Spleen (tissue), 11 donors: ENCODE results near the gene TOP3A. TPM values are rescaled to one million over a fixed set of nuclear protein-coding genes. Genes with fewer than 3 reads are reported as not detected.

Source experiments
- DNase-seq: peaks from one replicate; pipeline ENCODE4 v3.0.0-alpha.2; 2020
- H3K27ac ChIP-seq, 8 donors: fragments of 200-600 bp; sonication (generic) in 7 of 8; 1 replicate in 4 of 8; 2 replicates in 4 of 8; pipeline versions ENCODE4 v1.5.0 to v1.8.0; 2016 to 2021; ENCODE audit warnings: inconsistent platforms in 4 of 8, mild to moderate bottlenecking in 4 of 8, moderate library complexity in 1 of 8
- H3K27me3 ChIP-seq, 7 donors: fragments of 200-600 bp; sonication (generic) in 6 of 7; replicated peaks in 1 of 7; 1 replicate in 4 of 7; 2 replicates in 3 of 7; pipeline versions ENCODE4 v1.5.0 to v1.8.0; 2016 to 2021; ENCODE audit warnings: inconsistent platforms in 3 of 7, mild to moderate bottlenecking in 1 of 7
- H3K36me3 ChIP-seq, 6 donors: fragments of 200-600 bp; sonication (generic) in 5 of 6; 1 replicate in 4 of 6; 2 replicates in 2 of 6; pipeline versions ENCODE4 v1.5.0 to v1.8.0; 2016 to 2021; ENCODE audit warnings: inconsistent platforms in 2 of 6
- H3K4me1 ChIP-seq, 6 donors: fragments of 200-600 bp; sonication (generic) in 5 of 6; 1 replicate in 3 of 6; 2 replicates in 3 of 6; pipeline versions ENCODE4 v1.5.0 to v1.8.0; 2016 to 2021; ENCODE audit warnings: inconsistent platforms in 3 of 6
- H3K4me3 ChIP-seq, 8 donors: fragments of 200-600 bp; sonication (generic) in 7 of 8; 1 replicate in 4 of 8; 2 replicates in 4 of 8; pipeline versions ENCODE4 v1.5.0 to v1.8.0; 2016 to 2021; ENCODE audit warnings: inconsistent platforms in 4 of 8, mild to moderate bottlenecking in 4 of 8, moderate library complexity in 2 of 8
- H3K9me3 ChIP-seq, 8 donors: fragments of 200-600 bp; sonication (generic) in 7 of 8; 1 replicate in 4 of 8; 2 replicates in 4 of 8; pipeline versions ENCODE4 v1.5.0 to v1.8.0; 2016 to 2021; ENCODE audit warnings: inconsistent platforms in 4 of 8
- POLR2A ChIP-seq, 3 donors: fragments of 450-650 bp; IDR thresholded peaks; one replicate each; pipeline ENCODE4 v1.5.1; 2017; ENCODE audit warnings: antibody characterized with exemption in 3 of 3, mild to moderate bottlenecking in 1 of 3
- POLR2AphosphoS5 ChIP-seq, 3 donors: sonication (generic); formaldehyde crosslinking; IDR thresholded peaks; one replicate each; pipeline ENCODE4 v1.5.1; 2017; ENCODE audit warnings: antibody characterized with exemption in 3 of 3
- WGBS, 5 donors: extraction: QIAGEN DNeasy Blood & Tissue Kit in 3 of 5; methylation state at CpG; one replicate each; pipeline versions ENCODE4 v1.1.5 to v1.1.7; 2013 to 2018; 5-methylcytosine and 5-hydroxymethylcytosine counted together
- intact Hi-C: fragments of 100-400 bp; cut with DNase I; formaldehyde crosslinking; loops from one replicate; pipeline ENCODE4 v1.15.0; 2023; ENCODE audit warnings: low total_unique reads
- polyA plus RNA-seq, 3 donors: library from polyadenylated mRNA; stranded (reverse); fragments of 200-250 nt; gene quantifications; one replicate each; pipeline ENCODE4 v1.2.1, GENCODE V29; 2013
- total RNA-seq, 7 donors: library from RNA; depleted of rRNA in 3 of 7; stranded (reverse); fragments of >200 nt in 3 of 7; fragmentation: NEBNext Ultra II Directional in 4 of 7; extraction: Animal tissue kit (Norgen Biotek cat#: 25700) in 4 of 7; gene quantifications; one replicate each; pipeline versions ENCODE4 v1.1.0 to v1.2.1, GENCODE V29; 2016 to 2021
- TF ChIP-seq, protein P1 (sequence below), 11 experiments: fragments of 200-600 bp in 7 of 11; fragments of 450-650 bp in 4 of 11; sonication (generic) in 4 of 11; IDR thresholded peaks in 8 of 11; conservative IDR thresholded peaks in 3 of 11; 1 replicate in 7 of 11; 2 replicates in 4 of 11; pipeline versions ENCODE4 v1.4.0 to v1.8.0; 2016 to 2021; ENCODE audit warnings: antibody characterized with exemption in 11 of 11, inconsistent platforms in 4 of 11, mild to moderate bottlenecking in 1 of 11
- donor health status: healthy with polysubstance abuse.
- donor health status: DM: no; HTN: no; CAD: no; lungs with moderate emphysema.
- donor health status: DM: no; HTN: no; CAD: no.
- donor health status: Bipolar disorder and iron deficiency.
- donor health status: healthy.
- donor health status: DM: no; HTN: no; CAD: no.
- donor health status: DM: yes; HTN: yes; CAD: no.

Gene TOP3A
- total and polyA plus RNA-seq, 10 donors: 9.8 to 60.1 (median 43.9) TPM

DNA sequence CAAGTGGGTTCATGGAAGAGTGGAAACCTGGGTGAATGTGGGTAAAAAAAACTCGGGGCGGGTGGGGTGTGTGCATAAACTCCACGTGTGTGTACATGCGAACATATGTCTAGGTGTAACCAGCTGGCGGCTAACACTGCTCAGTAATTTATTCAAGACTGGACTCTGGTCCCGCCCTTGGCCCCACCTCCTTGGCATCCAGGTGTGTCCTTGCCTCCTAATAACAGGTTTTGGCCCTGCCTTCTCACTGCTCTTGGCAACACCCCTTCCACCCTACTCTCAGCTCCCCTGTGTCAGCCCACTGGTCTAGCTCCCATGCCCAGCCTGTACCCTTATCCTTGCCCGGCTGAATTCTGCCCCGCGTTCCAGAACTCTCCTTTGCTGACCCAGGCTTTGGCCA is 64.5 kb downstream of the TOP3A start:
- DNase-seq: no peak
- intact Hi-C loops: no loop called here
- Histone ChIP-seq H3K36me3 (peaks cover 8 to 100% (median 99%) of the 10 kb centered on the region in 6 donors), H3K27ac (no peak overlapping the region), H3K4me1 (peaks cover 5 to 39% (median 23%) of the 10 kb centered on the region in 6 donors), H3K4me3 (no peak overlapping the region), H3K27me3 (no peaks in the 10 kb centered on the region), H3K9me3 (no peaks in the 10 kb centered on the region)
- WGBS, 5 donors: 88 to 91% (median 91%) methylated on average over 9 of the region's 9 CpGs
- no peak for TF ChIP-seq POLR2AphosphoS5 (IDR thresholded peaks at IDR 0.05)
- TF ChIP-seq POLR2A (IDR thresholded peaks at IDR 0.05): no peak
- TF ChIP-seq, protein P1, sequence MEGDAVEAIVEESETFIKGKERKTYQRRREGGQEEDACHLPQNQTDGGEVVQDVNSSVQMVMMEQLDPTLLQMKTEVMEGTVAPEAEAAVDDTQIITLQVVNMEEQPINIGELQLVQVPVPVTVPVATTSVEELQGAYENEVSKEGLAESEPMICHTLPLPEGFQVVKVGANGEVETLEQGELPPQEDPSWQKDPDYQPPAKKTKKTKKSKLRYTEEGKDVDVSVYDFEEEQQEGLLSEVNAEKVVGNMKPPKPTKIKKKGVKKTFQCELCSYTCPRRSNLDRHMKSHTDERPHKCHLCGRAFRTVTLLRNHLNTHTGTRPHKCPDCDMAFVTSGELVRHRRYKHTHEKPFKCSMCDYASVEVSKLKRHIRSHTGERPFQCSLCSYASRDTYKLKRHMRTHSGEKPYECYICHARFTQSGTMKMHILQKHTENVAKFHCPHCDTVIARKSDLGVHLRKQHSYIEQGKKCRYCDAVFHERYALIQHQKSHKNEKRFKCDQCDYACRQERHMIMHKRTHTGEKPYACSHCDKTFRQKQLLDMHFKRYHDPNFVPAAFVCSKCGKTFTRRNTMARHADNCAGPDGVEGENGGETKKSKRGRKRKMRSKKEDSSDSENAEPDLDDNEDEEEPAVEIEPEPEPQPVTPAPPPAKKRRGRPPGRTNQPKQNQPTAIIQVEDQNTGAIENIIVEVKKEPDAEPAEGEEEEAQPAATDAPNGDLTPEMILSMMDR (IDR thresholded peaks at IDR 0.05 in 8 of 11, conservative IDR thresholded peaks at IDR 0.05 in 3 of 11): no peak

DNA sequence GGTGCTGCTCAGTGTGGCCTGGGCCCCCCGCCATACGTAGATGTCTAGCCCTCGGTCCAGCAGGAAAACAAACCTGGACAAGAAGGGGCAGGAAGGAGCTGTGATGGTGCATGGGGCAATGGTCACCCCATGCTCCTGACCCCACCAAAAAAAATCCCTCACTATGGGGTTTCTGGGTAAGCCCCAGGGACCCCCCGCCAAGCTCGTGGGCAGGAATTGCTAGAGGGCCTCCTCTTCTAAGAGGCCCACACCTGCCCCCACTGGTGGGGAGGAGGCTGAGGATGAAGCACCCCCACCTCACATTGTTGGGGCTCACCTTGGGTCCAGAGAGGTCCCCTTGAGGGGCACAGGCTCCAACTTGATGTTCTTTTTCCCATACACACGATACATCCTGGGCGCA is 66.0 kb downstream of the TOP3A start:
- Histone ChIP-seq H3K27me3 (no peaks in the 10 kb centered on the region), H3K36me3 (peaks cover 10 to 100% (median 98%) of the 10 kb centered on the region in 6 donors), H3K27ac (peak overlapping the region in 7 of 8 donors; percentile 23 to 77 (median 63)), H3K4me1 (peaks cover 5 to 35% (median 23%) of the 10 kb centered on the region in 6 donors), H3K9me3 (no peaks in the 10 kb centered on the region), H3K4me3 (no peak overlapping the region)
- 78 to 86% (median 83%) methylated on average over 7 of the region's 7 CpGs for WGBS, 5 donors
- no peak for DNase-seq
- intact Hi-C loops: no loop called here
- peak in 1 of 3 donors; percentile 50 for TF ChIP-seq POLR2AphosphoS5 (IDR thresholded peaks at IDR 0.05)
- TF ChIP-seq, protein P1 (IDR thresholded peaks at IDR 0.05 in 8 of 11, conservative IDR thresholded peaks at IDR 0.05 in 3 of 11): no peak

DNA sequence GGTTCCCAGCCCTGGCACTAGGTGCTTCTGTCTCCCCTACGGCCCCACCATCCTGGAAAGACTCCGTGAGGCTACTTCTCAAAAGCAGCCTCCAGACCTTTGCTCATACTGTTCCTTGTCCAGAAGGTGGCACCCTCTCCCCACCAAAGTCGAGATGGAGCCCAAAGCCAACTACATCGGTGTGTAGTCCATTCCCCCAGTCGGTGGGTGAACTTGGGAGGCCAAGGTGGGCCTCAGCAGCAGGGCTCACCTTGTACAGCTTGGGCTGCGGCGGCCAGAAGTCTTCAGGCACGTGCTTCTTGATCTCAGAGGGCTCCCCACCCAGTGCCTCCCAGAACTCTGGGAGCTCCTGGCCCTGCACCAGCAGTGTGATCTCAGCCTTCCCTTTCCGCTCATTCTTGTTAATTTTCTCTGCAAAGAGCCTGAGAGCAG is 66.5 kb downstream of the TOP3A start:
- TF ChIP-seq POLR2A (IDR thresholded peaks at IDR 0.05) (no peak), POLR2AphosphoS5 (IDR thresholded peaks at IDR 0.05) (peak; percentile 56 to 71 (median 68))
- TF ChIP-seq, protein P1 (IDR thresholded peaks at IDR 0.05 in 8 of 11, conservative IDR thresholded peaks at IDR 0.05 in 3 of 11): peak; percentile 46 to 82 (median 69)
- Histone ChIP-seq H3K27me3 (no peaks in the 10 kb centered on the region), H3K4me1 (peaks cover 5 to 35% (median 23%) of the 10 kb centered on the region in 6 donors), H3K4me3 (no peak overlapping the region), H3K36me3 (peaks cover 10 to 100% (median 97%) of the 10 kb centered on the region in 6 donors), H3K27ac (peak overlapping the region in 7 of 8 donors; percentile 23 to 77 (median 63)), H3K9me3 (no peaks in the 10 kb centered on the region)
- DNase-seq: no peak
- 26 to 52% (median 36%) methylated on average over 7 to 9 of the region's 9 CpGs for WGBS, 5 donors
- intact Hi-C loops: no loop called here

DNA sequence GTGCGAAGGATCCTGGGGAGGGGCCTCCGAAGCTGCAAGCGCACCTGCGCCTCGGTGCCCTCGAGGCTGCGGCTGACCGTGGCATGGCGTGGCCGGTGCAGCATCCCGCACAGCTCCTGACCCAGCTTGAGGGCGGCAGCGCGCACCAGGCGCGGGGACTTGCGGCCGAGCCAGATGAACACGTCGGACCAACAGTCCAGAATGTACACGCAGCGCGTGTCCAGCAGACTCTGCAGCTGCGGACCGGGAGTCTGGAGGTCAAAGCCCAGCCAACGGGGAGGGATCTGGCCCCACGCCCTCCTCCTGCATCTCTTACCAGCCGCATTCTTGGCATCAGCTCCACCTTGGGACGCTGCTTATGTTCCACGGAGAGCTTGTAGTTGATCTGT is 67.2 kb downstream of the TOP3A start:
- no peak for DNase-seq
- TF ChIP-seq POLR2A (IDR thresholded peaks at IDR 0.05) (no peak), POLR2AphosphoS5 (IDR thresholded peaks at IDR 0.05) (peak in 2 of 3 donors; percentile 32 to 72)
- 78 to 88% (median 82%) methylated on average over 25 to 30 of the region's 30 CpGs for WGBS, 5 donors
- H3K4me3 ChIP-seq: peak overlapping the region in 2 of 8 donors; percentile 17 to 46
- H3K27ac ChIP-seq: peak overlapping the region in 7 of 8 donors; percentile 2 to 77 (median 63)
- peaks cover 5 to 35% (median 23%) of the 10 kb centered on the region in 6 donors for H3K4me1 ChIP-seq
- H3K36me3 ChIP-seq: peaks cover 10 to 100% (median 92%) of the 10 kb centered on the region in 6 donors
- H3K9me3 ChIP-seq: no peaks in the 10 kb centered on the region
- intact Hi-C loops: no loop called here
- H3K27me3 ChIP-seq: no peaks in the 10 kb centered on the region
